PC-9 (cell line): ENCODE results near the gene TNMD. TPM values are rescaled to one million over a fixed set of nuclear protein-coding genes. Genes with fewer than 3 reads are reported as not detected.

ENCODE experiments used
- BruUV-seq: library from RNA; stranded (reverse); fragments of 400-500 nt; replicated peaks from 2 replicates; lab custom pipeline; 2021; lab: Mats Ljungman, UMichigan
- CTCF ChIA-PET: fragments of 300-600 bp; sonication (Branson Sonifier 250); formaldehyde crosslinking; loops from one replicate; lab custom pipeline; 2022; ENCODE audit warnings: antibody characterized with exemption; lab: Charles Lee
- POLR2A ChIA-PET: fragments of 300-600 bp; sonication (Branson Sonifier 250); formaldehyde crosslinking; loops from one replicate; lab custom pipeline; 2022; ENCODE audit warnings: antibody characterized with exemption; ENCODE audit not compliant: unreplicated experiment; lab: Charles Lee
- DNase-seq, 2 experiments: peaks; one replicate each; pipeline versions ENCODE4 v3.0.0 to v3.0.0-alpha.2; 2015 to 2022; ENCODE audit warnings: mixed read lengths in 1 of 2
- H2AFZ ChIP-seq: fragments of 200-600 bp; sonication (generic); 2 replicates; pipeline ENCODE4 v1.8.1; 2017; ENCODE audit warnings: antibody characterized with exemption
- H3F3A ChIP-seq: fragments of 200-600 bp; sonication (generic); 2 replicates; pipeline ENCODE4 v1.8.1; 2017; ENCODE audit warnings: antibody characterized with exemption, mild to moderate bottlenecking, low read depth; ENCODE audit not compliant: insufficient read depth
- H3K27ac ChIP-seq: fragments of 200-600 bp; sonication (generic); 2 replicates; pipeline ENCODE4 v1.6.1; 2016; ENCODE audit warnings: mixed run types
- H3K27me3 ChIP-seq: fragments of 200-600 bp; sonication (generic); 2 replicates; pipeline ENCODE4 v1.6.1; 2016; ENCODE audit warnings: low read depth, mixed run types; ENCODE audit not compliant: insufficient read depth
- H3K36me3 ChIP-seq: fragments of 200-600 bp; sonication (generic); 2 replicates; pipeline ENCODE4 v1.6.1; 2016; ENCODE audit warnings: low read depth, mixed run types
- H3K4me1 ChIP-seq: fragments of 200-600 bp; sonication (generic); replicated peaks from 2 replicates; pipeline ENCODE4 v1.6.1; 2016; ENCODE audit warnings: mixed run types; ENCODE audit not compliant: insufficient read depth
- H3K4me2 ChIP-seq: fragments of 200-600 bp; sonication (generic); 2 replicates; pipeline ENCODE4 v1.6.1; 2017; ENCODE audit warnings: mixed run types
- H3K4me3 ChIP-seq: fragments of 200-600 bp; sonication (generic); 2 replicates; pipeline ENCODE4 v1.6.1; 2016; ENCODE audit warnings: mixed run types
- H3K79me2 ChIP-seq: fragments of 200-600 bp; sonication (generic); 2 replicates; pipeline ENCODE4 v1.6.1; 2017; ENCODE audit warnings: low read depth, mixed run types
- H3K9me2 ChIP-seq: fragments of 200-600 bp; sonication (generic); 2 replicates; pipeline ENCODE4 v1.8.1; 2017; ENCODE audit warnings: mild to moderate bottlenecking; ENCODE audit not compliant: insufficient read depth
- H3K9me3 ChIP-seq: fragments of 200-600 bp; sonication (generic); 2 replicates; pipeline ENCODE4 v1.8.1; 2016; ENCODE audit warnings: low read depth; ENCODE audit not compliant: insufficient read depth
- H4K20me1 ChIP-seq: fragments of 200-600 bp; sonication (generic); 2 replicates; pipeline ENCODE4 v1.8.1; 2017; ENCODE audit not compliant: insufficient read depth
- CTCF ChIP-seq: fragments of 200-600 bp; sonication (generic); conservative IDR thresholded peaks from 2 replicates; pipeline ENCODE4 v1.6.1; 2017; ENCODE audit warnings: mixed run types, antibody characterized with exemption, mild to moderate bottlenecking, moderate library complexity
- EZH2 ChIP-seq: fragments of 200-600 bp; sonication (generic); IDR thresholded peaks from 2 replicates; pipeline ENCODE4 v1.8.0; 2017; ENCODE audit warnings: antibody characterized with exemption, low read depth
- intact Hi-C: fragments of 100-400 bp; cut with micrococcal nuclease; formaldehyde crosslinking; loops from one replicate; pipeline ENCODE4 v1.10.0; 2022; ENCODE audit not compliant: unreplicated experiment
- total RNA-seq: library from RNA; stranded (reverse); gene quantifications from 2 replicates; pipeline ENCODE4 v1.2.3, GENCODE V29; 2021

Gene TNMD
- total RNA-seq, 1 experiment from 2014 or later, result not detected

DNA sequence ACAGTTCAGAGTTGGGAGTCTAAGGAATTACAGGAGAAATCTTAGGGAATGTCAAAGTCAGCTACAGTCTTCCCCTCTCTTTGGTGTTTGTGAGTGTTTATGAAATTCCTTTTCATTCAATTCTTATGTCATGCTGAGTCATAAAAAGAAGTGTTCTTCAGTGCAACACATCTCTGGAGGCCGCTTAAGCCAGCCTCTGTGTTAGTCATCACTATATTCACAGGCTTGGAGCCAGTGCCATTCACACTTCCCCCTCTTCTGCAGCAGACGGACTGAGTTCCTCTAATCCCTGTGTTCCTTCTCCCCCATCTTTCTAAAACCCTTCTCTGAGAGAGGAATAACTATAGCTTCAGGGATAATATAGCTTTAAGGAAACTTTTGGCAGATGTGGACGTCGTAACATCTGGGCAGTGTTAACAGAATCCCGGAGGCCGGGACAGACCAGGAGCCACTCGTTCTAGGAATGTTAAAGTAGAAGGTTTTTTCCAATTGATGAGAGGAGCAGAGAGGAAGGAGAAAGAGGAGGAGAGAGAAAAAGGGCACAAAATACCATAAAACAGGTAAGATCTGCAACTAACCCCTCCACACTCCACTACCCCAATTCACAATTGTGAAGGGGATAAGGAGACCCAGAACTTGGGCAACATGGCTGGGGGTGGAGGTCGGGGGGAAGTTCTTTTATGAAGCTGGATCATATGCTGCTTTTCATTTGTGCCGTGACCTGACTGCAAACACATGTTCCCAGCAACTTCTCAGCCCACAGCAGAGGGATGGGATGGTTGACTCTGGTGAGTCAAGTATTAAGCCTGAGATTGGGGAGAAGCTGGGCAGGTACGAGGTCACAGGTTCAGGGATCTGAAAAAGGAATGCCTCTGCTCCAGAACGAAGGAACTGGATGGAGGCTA lies 59.5 kb downstream of the TNMD start, which contains the start of gene SRPX2:
TSS of gene SRPX2 (plus strand) at position 244 of the 905 bp plus-strand sequence. CDS start 2,124 bp downstream, outside the sequence.
- no peak for TF ChIP-seq CTCF
- TF ChIP-seq EZH2, result no peak
- TSS peak; percentile 58 for BruUV-seq
- Histone ChIP-seq H3F3A (peaks cover 68% of the 10 kb centered on the region), H3K36me3 (peaks cover 26% of the 10 kb centered on the region), H3K9me2 (no peaks in the 10 kb centered on the region), H3K27me3 (no peaks in the 10 kb centered on the region), H3K27ac (peak within 1 kb of the TSS; percentile 94), H3K4me2 (peak within 1 kb of the TSS; percentile 88), H3K4me1 (peaks cover 70% of the 10 kb centered on the region), H4K20me1 (no peaks in the 10 kb centered on the region), H3K4me3 (peak within 1 kb of the TSS; percentile 97), H2AFZ (no peak within 1 kb of the TSS; the same call in 1 of the 2 replicates), H3K79me2 (peaks cover 38% of the 10 kb centered on the region), H3K9me3 (no peaks in the 10 kb centered on the region)
- ChIA-PET CTCF (no interaction called here), POLR2A (interaction anchor here (0.6 kb wide), 1 partner anchor 156 kb away, joined by 6 read pairs; no protein-coding TSS in a partner anchor)
- intact Hi-C loops, result no loop called here
- DNase-seq, result peak; percentile 49 to 90

- ChIA-PET CTCF (no interaction called here), POLR2A (interaction anchor here (0.6 kb wide), 1 partner anchor 157 kb away, joined by 6 read pairs; no protein-coding TSS in a partner anchor)
- no peaks in the 10 kb centered on the region for H4K20me1 ChIP-seq
- H2AFZ ChIP-seq, result no peak overlapping the region
- peak overlapping the region; percentile 88 for H3K4me2 ChIP-seq
- intact Hi-C loops, result loop anchor here (5.0 kb wide), 1 partner anchor 762 kb away; the partner anchor contains the start of genes GLA and HNRNPH2
- H3K4me3 ChIP-seq, result peak overlapping the region; percentile 97
- DNase-seq, result peak; percentile 63 to 89
- no peaks in the 10 kb centered on the region for H3K9me2 ChIP-seq
- H3K79me2 ChIP-seq, result peaks cover 38% of the 10 kb centered on the region
- peak overlapping the region; percentile 94 for H3K27ac ChIP-seq
- H3F3A ChIP-seq, result peaks cover 76% of the 10 kb centered on the region
- H3K9me3 ChIP-seq, result no peaks in the 10 kb centered on the region
- H3K27me3 ChIP-seq, result no peaks in the 10 kb centered on the region
- H3K36me3 ChIP-seq, result peaks cover 26% of the 10 kb centered on the region
- H3K4me1 ChIP-seq, result peaks cover 79% of the 10 kb centered on the region
- no TSS peak for BruUV-seq
- TF ChIP-seq EZH2 (no peak), CTCF (no peak)
Measured at GRCh38 chrX:100645106-100645505, 60.4 kb downstream of the TNMD start.

- H3K36me3 ChIP-seq, result peaks cover 29% of the 10 kb centered on the region
- no peaks in the 10 kb centered on the region for H3K27me3 ChIP-seq
- intact Hi-C loops, result loop anchor here (5.0 kb wide), 1 partner anchor 760 kb away; the partner anchor contains the start of genes GLA and HNRNPH2
- CTCF ChIA-PET, result interaction anchor here (0.9 kb wide), 1 partner anchor 10 kb away, joined by 4 read pairs; the partner anchor contains the start of gene TSPAN6
- H2AFZ ChIP-seq, result no peak overlapping the region
- peaks cover 38% of the 10 kb centered on the region for H3K79me2 ChIP-seq
- H3K9me2 ChIP-seq, result no peaks in the 10 kb centered on the region
- H3K4me1 ChIP-seq, result peaks cover 77% of the 10 kb centered on the region
- POLR2A ChIA-PET, result no interaction called here
- H3K9me3 ChIP-seq, result no peaks in the 10 kb centered on the region
- no TSS peak for BruUV-seq
- no peaks in the 10 kb centered on the region for H4K20me1 ChIP-seq
- H3K27ac ChIP-seq, result peak overlapping the region; percentile 94
- H3F3A ChIP-seq, result peaks cover 77% of the 10 kb centered on the region
- peak overlapping the region; percentile 97; the same call in 1 of the 2 replicates for H3K4me3 ChIP-seq
- H3K4me2 ChIP-seq, result peak overlapping the region; percentile 88
- no peak for DNase-seq
- no peak for TF ChIP-seq CTCF
- no peak for TF ChIP-seq EZH2
Measured at GRCh38 chrX:100647095-100647494, 62.4 kb downstream of the TNMD start.
